Peyer's patch (tissue), 4 donors: ENCODE data around the gene TSPEAR. TPM values are rescaled to one million over a fixed set of nuclear protein-coding genes. Genes with fewer than 3 reads are reported as not detected.
A peak's percentile ranks its signal among the peaks of the same experiment; 100 is the strongest.

ENCODE experiments used
- DNase-seq, 3 donors: peaks; one replicate each; pipeline ENCODE4 v3.0.0-alpha.2; 2017 to 2019
- H3K27ac ChIP-seq, 4 donors: fragments of 200-600 bp; sonication (generic); one replicate each; pipeline ENCODE4 v1.5.1; 2016 to 2019
- H3K27me3 ChIP-seq, 2 donors: fragments of 200-600 bp; sonication (generic); one replicate each; pipeline ENCODE4 v1.5.1; 2019
- H3K36me3 ChIP-seq, 3 donors: fragments of 200-600 bp; sonication (generic); one replicate each; pipeline ENCODE4 v1.5.1; 2016 to 2019
- H3K4me1 ChIP-seq, 4 donors: fragments of 200-600 bp; sonication (generic); one replicate each; pipeline ENCODE4 v1.5.1; 2016 to 2019
- H3K4me3 ChIP-seq, 4 donors: fragments of 200-600 bp; sonication (generic); 1 replicate in 3 of 4; 2 replicates in 1 of 4; pipeline ENCODE4 v1.5.1; 2016 to 2019; ENCODE audit warnings: mild to moderate bottlenecking in 1 of 4
- H3K9me3 ChIP-seq, 4 donors: fragments of 200-600 bp; sonication (generic); one replicate each; pipeline ENCODE4 v1.5.1; 2016 to 2019; ENCODE audit warnings: mild to moderate bottlenecking in 1 of 4
- POLR2A ChIP-seq, 2 donors: fragments of 450-650 bp; IDR thresholded peaks; one replicate each; pipeline ENCODE4 v1.5.1; 2017; ENCODE audit warnings: antibody characterized with exemption in 2 of 2, mild to moderate bottlenecking in 2 of 2, moderate library complexity in 2 of 2
- total RNA-seq, 4 donors: library from RNA; depleted of rRNA; stranded (reverse); fragments of >200 nt; gene quantifications; one replicate each; pipeline ENCODE4 v1.1.0, GENCODE V29; 2016
- TF ChIP-seq, protein P1 (sequence below), 6 experiments: fragments of 450-650 bp in 4 of 6; fragments of 200-600 bp in 2 of 6; sonication (generic) in 1 of 6; IDR thresholded peaks; one replicate each; pipeline ENCODE4 v1.5.1; 2017 to 2019; ENCODE audit warnings: antibody characterized with exemption in 6 of 6, mild to moderate bottlenecking in 3 of 6, moderate library complexity in 1 of 6

Gene TSPEAR
- total RNA-seq, 4 donors from 2014 or later = 0.47 TPM; not detected in 3

DNA sequence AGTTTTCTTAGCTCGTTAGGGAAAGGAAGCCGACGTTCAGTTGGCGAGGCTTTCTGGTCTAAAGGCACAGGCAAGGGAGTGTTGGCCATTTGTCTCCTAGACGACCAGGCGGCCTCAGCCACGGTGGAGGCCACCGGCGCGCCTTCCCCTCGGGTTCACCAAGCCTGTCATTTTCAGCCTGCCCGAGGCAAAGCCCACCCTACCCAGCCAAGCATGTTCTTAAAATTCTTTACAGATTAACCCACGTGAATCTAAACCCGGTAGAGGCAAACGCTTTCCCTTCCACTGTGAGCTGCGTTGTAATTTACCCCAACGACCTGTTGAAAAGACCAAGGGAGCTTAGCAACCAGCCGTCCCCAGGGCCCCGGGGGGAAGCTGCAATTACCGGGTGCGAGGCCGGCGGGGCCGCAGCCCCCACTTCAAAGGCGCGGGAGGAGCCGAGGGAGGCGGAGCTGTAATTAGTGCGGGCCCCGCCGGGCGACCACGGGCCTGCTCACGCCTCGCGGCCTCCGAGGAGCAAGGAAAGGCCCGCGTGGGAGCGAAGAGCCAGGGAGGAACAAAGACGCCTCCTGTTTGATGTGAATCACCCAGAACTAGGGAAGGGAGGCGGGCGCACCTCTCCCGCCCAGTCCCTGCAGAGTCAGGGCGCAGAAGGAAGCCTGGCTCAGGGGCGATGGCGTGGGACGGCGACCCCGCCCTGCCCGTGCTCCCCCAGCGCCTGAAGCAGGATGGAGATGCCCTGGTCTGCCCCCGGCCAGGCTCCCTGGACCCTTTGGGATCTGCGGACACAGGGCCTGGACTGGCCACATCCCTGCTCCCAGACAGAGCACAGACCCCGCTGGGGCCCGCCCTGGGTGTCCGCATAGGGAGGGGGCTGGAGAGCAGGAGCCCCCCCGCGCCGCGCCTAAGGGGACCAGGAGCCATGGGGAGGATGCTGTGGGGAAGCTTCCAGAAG, 12.1 kb upstream of the TSPEAR start:
- no peaks in the 10 kb centered on the region for H3K9me3 ChIP-seq
- TF ChIP-seq, protein P1, sequence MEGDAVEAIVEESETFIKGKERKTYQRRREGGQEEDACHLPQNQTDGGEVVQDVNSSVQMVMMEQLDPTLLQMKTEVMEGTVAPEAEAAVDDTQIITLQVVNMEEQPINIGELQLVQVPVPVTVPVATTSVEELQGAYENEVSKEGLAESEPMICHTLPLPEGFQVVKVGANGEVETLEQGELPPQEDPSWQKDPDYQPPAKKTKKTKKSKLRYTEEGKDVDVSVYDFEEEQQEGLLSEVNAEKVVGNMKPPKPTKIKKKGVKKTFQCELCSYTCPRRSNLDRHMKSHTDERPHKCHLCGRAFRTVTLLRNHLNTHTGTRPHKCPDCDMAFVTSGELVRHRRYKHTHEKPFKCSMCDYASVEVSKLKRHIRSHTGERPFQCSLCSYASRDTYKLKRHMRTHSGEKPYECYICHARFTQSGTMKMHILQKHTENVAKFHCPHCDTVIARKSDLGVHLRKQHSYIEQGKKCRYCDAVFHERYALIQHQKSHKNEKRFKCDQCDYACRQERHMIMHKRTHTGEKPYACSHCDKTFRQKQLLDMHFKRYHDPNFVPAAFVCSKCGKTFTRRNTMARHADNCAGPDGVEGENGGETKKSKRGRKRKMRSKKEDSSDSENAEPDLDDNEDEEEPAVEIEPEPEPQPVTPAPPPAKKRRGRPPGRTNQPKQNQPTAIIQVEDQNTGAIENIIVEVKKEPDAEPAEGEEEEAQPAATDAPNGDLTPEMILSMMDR (IDR thresholded peaks at IDR 0.05) = no peak
- no peak for TF ChIP-seq POLR2A (IDR thresholded peaks at IDR 0.05)
- no peaks in the 10 kb centered on the region for H3K4me1 ChIP-seq

DNA sequence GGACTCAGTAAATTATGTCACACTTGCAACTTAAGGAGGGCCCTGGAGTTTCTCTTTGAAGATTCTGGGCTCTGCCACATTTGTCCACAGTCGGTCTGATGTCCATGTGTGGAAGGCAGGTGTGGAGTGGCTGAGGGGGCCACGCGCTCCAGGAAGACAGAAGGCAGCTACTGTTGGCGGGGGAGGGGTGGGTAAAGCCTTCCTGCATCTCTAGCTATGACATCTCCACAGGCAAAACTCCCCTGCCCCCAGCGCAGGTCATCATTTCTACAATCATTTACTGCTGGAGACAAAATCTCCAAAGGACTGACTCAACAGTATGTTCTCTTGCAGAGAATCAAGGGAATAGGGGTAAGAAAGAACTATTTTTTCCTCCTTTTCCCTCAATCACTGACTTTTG, 11.4 kb upstream of the TSPEAR start:
- Histone ChIP-seq H3K27ac (no peak overlapping the region), H3K4me3 (no peak overlapping the region), H3K4me1 (no peaks in the 10 kb centered on the region), H3K9me3 (no peaks in the 10 kb centered on the region), H3K27me3 (peaks cover 0 to 6% of the 10 kb centered on the region in 2 donors), H3K36me3 (no peaks in the 10 kb centered on the region)
- DNase-seq = no peak
- no peak for TF ChIP-seq POLR2A (IDR thresholded peaks at IDR 0.05)
- TF ChIP-seq, protein P1 (IDR thresholded peaks at IDR 0.05) = no peak

More for the DNA sequence above, 12.1 kb upstream of the TSPEAR start:
- no peak overlapping the region for H3K27ac ChIP-seq
- peaks cover 0 to 6% of the 10 kb centered on the region in 2 donors for H3K27me3 ChIP-seq
- DNase-seq = peak in 1 of 3 donors; percentile 46
- H3K4me3 ChIP-seq = peak overlapping the region in 1 of 4 donors; percentile 4
- H3K36me3 ChIP-seq = no peaks in the 10 kb centered on the region

DNA sequence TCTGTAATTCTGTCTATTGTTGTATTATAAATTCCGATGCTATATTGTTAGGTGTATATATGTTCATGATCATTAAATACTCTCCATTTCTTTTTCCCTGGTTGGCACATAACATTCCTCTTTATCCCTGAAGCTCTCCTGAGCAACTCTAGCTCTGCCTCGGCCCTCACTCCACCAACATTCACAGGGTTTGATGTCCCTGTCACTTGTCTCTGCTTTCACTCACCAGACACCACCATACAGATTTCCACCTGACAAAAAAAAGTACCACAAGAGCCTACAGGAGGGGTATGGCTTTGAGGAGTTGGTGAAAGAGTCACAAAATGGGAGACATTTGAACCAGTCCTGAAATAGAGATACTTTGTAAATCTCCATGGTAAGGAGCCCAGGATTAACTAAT, 8.8 kb upstream of the TSPEAR start:
- H3K27me3 ChIP-seq = peaks cover 0 to 6% of the 10 kb centered on the region in 2 donors
- H3K36me3 ChIP-seq = no peaks in the 10 kb centered on the region
- no peak overlapping the region for H3K27ac ChIP-seq
- H3K4me1 ChIP-seq = no peaks in the 10 kb centered on the region
- DNase-seq = no peak
- H3K9me3 ChIP-seq = no peaks in the 10 kb centered on the region
- H3K4me3 ChIP-seq = no peak overlapping the region
- TF ChIP-seq, protein P1 (IDR thresholded peaks at IDR 0.05) = no peak
- no peak for TF ChIP-seq POLR2A (IDR thresholded peaks at IDR 0.05)

DNA sequence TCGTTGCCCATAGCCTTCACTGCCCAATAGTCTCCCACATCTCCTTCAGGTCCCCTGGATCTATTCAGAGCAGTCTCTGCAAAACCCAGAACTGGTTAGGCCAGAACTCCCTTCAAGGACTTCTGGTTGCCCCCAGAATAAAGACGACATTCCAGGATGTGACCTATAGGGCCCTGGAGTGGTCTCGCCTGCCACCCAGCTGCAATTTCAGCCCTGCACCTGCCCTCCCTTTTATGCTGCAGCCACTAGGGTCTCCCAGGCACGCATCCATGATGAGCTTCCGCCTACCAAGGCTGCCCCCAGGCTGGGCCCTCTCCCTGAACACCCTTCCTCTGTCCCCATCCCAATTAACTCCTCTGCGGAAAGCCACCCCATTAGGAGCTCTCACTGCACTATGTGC, 7.2 kb upstream of the TSPEAR start:
- TF ChIP-seq, protein P1 (IDR thresholded peaks at IDR 0.05) = no peak
- no peak for TF ChIP-seq POLR2A (IDR thresholded peaks at IDR 0.05)
- DNase-seq = peak in 2 of 3 donors; percentile 10 to 21
- Histone ChIP-seq H3K27me3 (no peaks in the 10 kb centered on the region), H3K27ac (no peak overlapping the region), H3K36me3 (no peaks in the 10 kb centered on the region), H3K4me1 (no peaks in the 10 kb centered on the region), H3K4me3 (no peak overlapping the region), H3K9me3 (no peaks in the 10 kb centered on the region)

DNA sequence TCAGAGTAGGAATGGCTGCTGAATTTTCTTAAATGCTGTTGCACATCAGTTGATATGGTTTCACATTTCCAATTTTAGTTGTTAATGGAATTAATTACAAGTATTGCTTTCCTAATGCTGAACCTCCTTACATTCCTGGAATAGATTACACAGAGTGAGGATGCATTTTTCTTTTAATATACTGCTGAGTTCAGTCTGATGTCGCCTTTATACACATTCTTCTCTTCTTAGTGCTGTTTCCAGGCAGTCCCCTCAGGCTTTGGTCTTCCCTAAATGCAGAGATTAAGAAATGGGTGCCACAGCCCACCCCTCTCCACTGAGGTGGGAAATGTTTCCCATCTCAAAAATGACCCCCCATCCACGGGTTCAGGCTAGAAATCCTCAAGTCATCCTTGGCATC, 6.7 kb upstream of the TSPEAR start:
- no peak overlapping the region for H3K27ac ChIP-seq
- TF ChIP-seq, protein P1 (IDR thresholded peaks at IDR 0.05) = no peak
- TF ChIP-seq POLR2A (IDR thresholded peaks at IDR 0.05) = no peak

More for the DNA sequence above, 6.7 kb upstream of the TSPEAR start:
- Histone ChIP-seq H3K4me3 (no peak overlapping the region), H3K9me3 (no peaks in the 10 kb centered on the region), H3K4me1 (no peaks in the 10 kb centered on the region), H3K36me3 (no peaks in the 10 kb centered on the region), H3K27me3 (no peaks in the 10 kb centered on the region)
- DNase-seq = no peak
